Measurements from ENCODE around the gene ZBED4. TPM values are rescaled to one million over a fixed set of nuclear protein-coding genes. Genes with fewer than 3 reads are reported as not detected.
A peak's percentile ranks its signal among the peaks of the same experiment; 100 is the strongest.

Gene ZBED4
- total RNA-seq, 2 donors from 2014 or later: 18.4 to 20.7 TPM

DNA sequence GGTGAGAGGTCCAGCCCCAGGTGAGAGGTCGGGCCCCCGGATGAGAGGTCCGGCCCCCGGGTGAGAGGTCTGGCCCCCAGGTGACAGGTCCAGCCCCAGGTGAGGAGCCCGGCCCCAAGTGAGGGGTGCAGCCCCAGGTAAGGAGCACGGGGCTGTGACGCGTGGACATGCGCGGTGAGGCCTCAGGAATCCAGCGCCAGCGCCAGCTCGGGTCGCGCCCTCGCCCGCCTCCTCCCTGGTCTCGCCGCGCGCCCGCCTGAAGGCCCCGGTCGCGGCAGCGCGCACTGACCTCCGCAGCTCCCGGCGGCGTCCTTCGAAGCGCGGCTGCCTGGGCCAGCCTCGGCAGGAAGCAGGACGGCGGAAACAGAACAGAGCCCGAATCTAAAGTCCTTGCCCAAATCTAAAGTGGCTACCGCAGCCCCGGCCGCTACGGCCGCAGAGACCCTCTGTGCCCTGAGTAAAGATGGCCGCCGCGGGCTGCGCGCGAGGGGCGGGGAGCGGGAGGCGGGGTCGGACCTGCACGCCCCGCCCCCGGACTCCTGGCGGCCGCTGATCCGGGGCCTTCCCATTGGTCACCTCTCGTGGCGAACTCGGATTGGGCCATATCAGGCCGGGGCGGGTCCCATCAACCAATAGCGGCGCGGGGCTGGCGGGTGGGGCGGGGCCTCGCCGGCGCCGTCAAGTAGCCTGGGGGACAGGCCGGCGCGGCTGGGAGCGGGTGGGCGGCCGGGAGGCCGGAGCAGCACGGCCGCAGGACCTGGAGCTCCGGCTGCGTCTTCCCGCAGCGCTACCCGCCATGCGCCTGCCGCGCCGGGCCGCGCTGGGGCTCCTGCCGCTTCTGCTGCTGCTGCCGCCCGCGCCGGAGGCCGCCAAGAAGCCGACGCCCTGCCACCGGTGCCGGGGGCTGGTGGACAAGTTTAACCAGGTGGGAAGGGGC lies 64.6 kb downstream of the ZBED4 start, which contains the start of the genes ALG12 and CRELD2:
ALG12 (minus strand) TSS at position 465 of the 937 bp plus-strand sequence. CDS start 4,673 bp downstream, outside the sequence.
CRELD2 (plus strand) TSS at position 661 of the 937 bp plus-strand sequence; CDS start at position 797, 136 bp downstream.
- H3K36me3 Mint-ChIP-seq: no peaks in the 10 kb centered on the region
- H3K27ac Mint-ChIP-seq: peak within 1 kb of the TSS; percentile 71 to 82

GRCh38 chr22:49918911-49919881 lies 65.6 kb downstream of the ZBED4 start:
- Mint-ChIP-seq H3K27ac (peak overlapping the region; percentile 18 to 22), H3K36me3 (no peaks in the 10 kb centered on the region), H3K9me3 (no peaks in the 10 kb centered on the region)
- ATAC-seq (no peak), DNase-seq (ENCODE audit: low spot score in 2 of 2) (no peak)

More for the DNA sequence above, 64.6 kb downstream of the ZBED4 start, which contains the start of the genes ALG12 and CRELD2:
- peak; percentile 98 for DNase-seq (ENCODE audit: low spot score in 2 of 2)
- peak; percentile 96 to 97 for ATAC-seq
- no peaks in the 10 kb centered on the region for H3K9me3 Mint-ChIP-seq

GRCh38 chr22:49920859-49921258 lies 67.2 kb downstream of the ZBED4 start:
- DNase-seq (ENCODE audit: low spot score in 2 of 2) (no peak), ATAC-seq (no peak)
- no peaks in the 10 kb centered on the region for H3K9me3 Mint-ChIP-seq
- no peak overlapping the region for H3K27ac Mint-ChIP-seq
- peaks cover 5 to 8% of the 10 kb centered on the region in 2 donors for H3K36me3 Mint-ChIP-seq

DNA sequence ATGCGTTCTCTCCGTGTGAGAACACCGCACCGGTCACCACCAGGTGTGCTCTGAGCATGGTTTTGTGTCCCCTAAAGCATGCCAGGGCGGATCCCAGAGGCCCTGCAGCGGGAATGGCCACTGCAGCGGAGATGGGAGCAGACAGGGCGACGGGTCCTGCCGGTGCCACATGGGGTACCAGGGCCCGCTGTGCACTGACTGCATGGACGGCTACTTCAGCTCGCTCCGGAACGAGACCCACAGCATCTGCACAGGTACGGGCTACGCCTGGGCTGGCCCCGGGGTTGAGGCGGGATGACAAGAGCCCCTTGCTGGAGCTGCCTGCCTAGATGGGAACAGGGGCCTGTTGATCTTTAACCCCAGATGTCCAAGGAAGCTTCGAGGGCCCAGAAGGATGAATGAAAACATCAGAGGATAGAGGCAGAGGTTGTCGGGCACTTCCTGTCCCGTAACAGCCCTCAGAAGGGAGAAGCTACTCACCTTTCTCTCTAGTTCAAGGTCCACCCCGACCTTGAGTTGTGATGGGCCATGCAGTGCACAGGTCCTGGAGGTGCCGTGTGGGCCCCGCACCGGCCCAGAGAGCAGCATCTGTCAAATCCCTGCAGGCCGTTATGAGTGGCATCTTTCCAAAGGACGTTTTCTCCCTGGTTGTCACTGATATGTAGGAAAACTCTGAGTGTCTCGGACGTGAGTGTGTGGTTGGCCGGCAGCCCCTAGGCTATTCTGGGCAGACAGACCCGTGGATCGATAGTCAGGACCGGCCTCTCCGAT lies 68.0 kb downstream of the ZBED4 start:
- DNase-seq (ENCODE audit: low spot score in 2 of 2) (no peak), ATAC-seq (no peak)
- H3K9me3 Mint-ChIP-seq: no peaks in the 10 kb centered on the region
- peaks cover 5 to 8% of the 10 kb centered on the region in 2 donors for H3K36me3 Mint-ChIP-seq
- H3K27ac Mint-ChIP-seq: no peak overlapping the region

DNA sequence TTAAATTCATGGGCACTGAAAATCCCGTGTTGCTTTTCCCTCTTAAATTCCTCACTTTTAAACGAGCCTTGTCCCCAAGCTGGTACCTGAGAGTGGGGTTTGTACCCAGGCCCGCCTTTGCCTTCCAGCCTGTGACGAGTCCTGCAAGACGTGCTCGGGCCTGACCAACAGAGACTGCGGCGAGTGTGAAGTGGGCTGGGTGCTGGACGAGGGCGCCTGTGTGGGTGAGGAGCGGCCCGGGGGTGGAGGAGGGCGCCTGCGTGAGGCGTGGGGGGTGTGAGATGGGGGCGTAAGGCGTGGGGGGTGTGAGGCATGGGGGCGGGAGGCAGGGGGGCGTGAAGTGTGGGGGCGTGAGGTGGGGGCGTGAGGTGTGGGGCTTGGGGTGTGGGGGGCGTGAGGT lies 68.8 kb downstream of the ZBED4 start:
- ATAC-seq (no peak), DNase-seq (ENCODE audit: low spot score in 2 of 2) (no peak)
- peaks cover 5 to 8% of the 10 kb centered on the region in 2 donors for H3K36me3 Mint-ChIP-seq
- H3K27ac Mint-ChIP-seq: no peak overlapping the region
- no peaks in the 10 kb centered on the region for H3K9me3 Mint-ChIP-seq

DNA sequence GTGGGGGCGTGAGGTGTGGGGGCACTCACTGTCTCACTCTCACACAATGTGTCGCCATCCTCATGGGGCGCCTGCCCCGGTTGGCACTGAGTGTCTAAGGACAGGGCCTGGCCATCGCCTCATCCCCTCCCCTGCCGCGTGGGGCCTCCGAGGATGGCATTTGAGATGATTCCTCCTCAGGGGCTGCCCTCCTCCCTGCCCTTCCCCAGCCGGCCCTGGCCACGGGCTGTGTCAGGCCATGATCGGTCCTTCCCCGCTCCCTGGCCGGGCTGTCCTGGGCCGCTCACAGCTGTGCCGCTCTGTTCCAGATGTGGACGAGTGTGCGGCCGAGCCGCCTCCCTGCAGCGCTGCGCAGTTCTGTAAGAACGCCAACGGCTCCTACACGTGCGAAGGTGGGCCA lies 69.3 kb downstream of the ZBED4 start:
- DNase-seq (ENCODE audit: low spot score in 2 of 2): no peak
- H3K9me3 Mint-ChIP-seq: no peaks in the 10 kb centered on the region
- ATAC-seq: no peak
- peak overlapping the region in 1 of 2 donors; percentile 89 for H3K27ac Mint-ChIP-seq
- peaks cover 5 to 8% of the 10 kb centered on the region in 2 donors for H3K36me3 Mint-ChIP-seq

DNA sequence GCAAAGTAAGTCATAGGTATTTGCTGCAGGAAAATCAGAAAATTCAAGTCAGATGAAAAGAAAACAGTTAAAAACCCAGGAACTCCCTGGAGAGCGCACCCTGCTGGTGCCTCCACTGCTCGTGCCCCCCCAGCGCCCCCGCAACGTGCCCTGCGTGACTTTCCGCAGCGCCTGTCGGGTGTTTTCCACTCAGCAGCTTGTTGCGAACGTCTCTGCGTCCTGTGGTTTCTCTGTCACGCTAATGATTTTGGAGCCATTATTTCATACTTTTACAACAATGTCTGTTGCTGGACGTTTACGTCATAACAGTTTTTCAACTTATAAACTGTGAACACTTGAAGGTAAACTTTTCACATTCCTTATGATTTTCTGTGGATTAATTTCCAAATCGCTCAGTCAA lies 69.8 kb downstream of the ZBED4 start:
- DNase-seq (ENCODE audit: low spot score in 2 of 2) (no peak), ATAC-seq (no peak)
- Mint-ChIP-seq H3K9me3 (no peaks in the 10 kb centered on the region), H3K36me3 (peaks cover 5 to 8% of the 10 kb centered on the region in 2 donors), H3K27ac (peak overlapping the region in 1 of 2 donors; percentile 89)

- DNase-seq (ENCODE audit: low spot score in 2 of 2): no peak
- no peaks in the 10 kb centered on the region for H3K9me3 Mint-ChIP-seq
- H3K36me3 Mint-ChIP-seq: peaks cover 5 to 8% of the 10 kb centered on the region in 2 donors
- no peak for ATAC-seq
- H3K27ac Mint-ChIP-seq: peak overlapping the region; percentile 89 to 96
Measured at GRCh38 chr22:49924113-49924833, 70.6 kb downstream of the ZBED4 start.

- H3K27ac Mint-ChIP-seq: peak overlapping the region; percentile 89 to 96
- no peaks in the 10 kb centered on the region for H3K9me3 Mint-ChIP-seq
- ATAC-seq (peak; percentile 53 to 83), DNase-seq (ENCODE audit: low spot score in 2 of 2) (peak; percentile 46 to 85)
- H3K36me3 Mint-ChIP-seq: peaks cover 5 to 8% of the 10 kb centered on the region in 2 donors
Measured at GRCh38 chr22:49925525-49926128, 72.0 kb downstream of the ZBED4 start.

GRCh38 chr22:49926916-49927315 lies 73.3 kb downstream of the ZBED4 start:
- DNase-seq (ENCODE audit: low spot score in 2 of 2) (no peak), ATAC-seq (no peak)
- no peaks in the 10 kb centered on the region for H3K9me3 Mint-ChIP-seq
- peaks cover 5 to 8% of the 10 kb centered on the region in 2 donors for H3K36me3 Mint-ChIP-seq
- H3K27ac Mint-ChIP-seq: peak overlapping the region; percentile 72 to 80

DNA sequence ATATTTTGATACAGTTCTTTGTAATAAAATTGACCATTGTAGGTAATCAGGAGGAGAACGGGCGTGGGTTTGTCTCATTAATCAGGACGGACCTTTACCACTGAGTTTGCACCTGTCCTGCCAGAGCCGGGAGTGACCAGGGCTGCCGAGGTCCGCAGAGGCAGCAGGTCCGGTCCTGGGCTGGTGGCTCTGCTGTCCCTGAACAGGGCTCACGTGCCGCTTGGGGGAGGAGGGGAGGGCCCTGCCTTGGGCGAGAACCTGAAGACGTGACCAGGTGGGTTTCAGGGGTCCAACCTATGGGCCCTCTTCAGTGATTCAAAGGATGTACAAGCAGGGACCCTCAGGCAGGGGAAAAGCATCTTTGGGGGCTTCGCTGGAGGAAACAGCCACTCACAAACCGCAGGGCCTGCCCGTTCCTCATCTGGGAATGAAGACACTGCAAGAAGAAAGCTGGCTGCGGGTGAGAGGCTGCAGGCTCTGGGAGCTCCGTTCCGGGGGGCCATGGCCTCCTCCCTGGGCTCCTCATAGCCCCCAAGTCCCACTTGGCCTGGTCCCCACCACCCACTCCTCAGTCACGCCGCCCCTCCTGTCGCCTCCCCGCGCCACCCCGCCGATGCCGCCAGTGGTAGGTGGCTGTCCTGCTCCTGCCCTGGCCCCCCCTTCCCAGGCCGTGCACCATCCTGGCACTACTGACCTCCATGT lies 74.0 kb downstream of the ZBED4 start:
- Mint-ChIP-seq H3K27ac (peak overlapping the region in 1 of 2 donors; percentile 80), H3K9me3 (no peaks in the 10 kb centered on the region), H3K36me3 (peaks cover 5 to 8% of the 10 kb centered on the region in 2 donors)
- DNase-seq (ENCODE audit: low spot score in 2 of 2): no peak
- no peak for ATAC-seq

DNA sequence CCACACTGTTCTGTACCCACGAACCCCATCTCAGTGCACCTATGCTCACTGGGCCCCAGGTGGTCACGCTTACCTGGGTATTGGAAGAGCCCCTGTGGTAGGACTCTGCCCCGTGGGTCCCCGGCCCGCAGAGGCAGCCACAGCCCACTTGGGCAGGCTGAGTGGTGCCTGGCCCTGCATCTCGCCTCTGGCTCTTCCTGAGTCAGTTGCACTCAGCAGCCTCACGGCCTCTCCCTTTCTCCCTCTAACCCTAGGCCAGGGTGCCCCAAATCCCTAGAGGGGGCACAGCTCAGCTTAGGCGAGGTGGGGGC lies 74.5 kb downstream of the ZBED4 start:
- Mint-ChIP-seq H3K36me3 (peaks cover 5 to 8% of the 10 kb centered on the region in 2 donors), H3K27ac (no peak overlapping the region), H3K9me3 (no peaks in the 10 kb centered on the region)
- ATAC-seq: no peak
- DNase-seq (ENCODE audit: low spot score in 2 of 2): no peak

- Mint-ChIP-seq H3K27ac (no peak overlapping the region), H3K36me3 (peaks cover 5 to 8% of the 10 kb centered on the region in 2 donors), H3K9me3 (no peaks in the 10 kb centered on the region)
- DNase-seq (ENCODE audit: low spot score in 2 of 2): no peak
- ATAC-seq: no peak
Measured at GRCh38 chr22:49928555-49929210, 75.0 kb downstream of the ZBED4 start.

Data from activated naive CD4-positive, alpha-beta T cell treated with anti-CD3 and anti-CD28 coated beads, Interleukin-2, amount 50 U/mL, for 72 hours (primary cell).